Adrenal gland (tissue), 12 donors: ENCODE results near the gene MED25. TPM values are rescaled to one million over a fixed set of nuclear protein-coding genes. Genes with fewer than 3 reads are reported as not detected.

Experiments used
- DNase-seq, 7 donors: peaks; one replicate each; pipeline ENCODE4 v3.0.0-alpha.2; 2019 to 2020
- H3K27ac ChIP-seq, 5 donors: fragments of 200-600 bp; sonication (generic) in 4 of 5; 1 replicate in 3 of 5; 2 replicates in 2 of 5; pipeline versions ENCODE4 v1.5.1 to v1.8.0; 2016 to 2020; ENCODE audit warnings: mild to moderate bottlenecking in 1 of 5
- H3K27me3 ChIP-seq: fragments of 200-600 bp; 2 replicates; pipeline ENCODE4 v1.8.0; 2021
- H3K36me3 ChIP-seq, 2 donors: fragments of 200-600 bp; replicated peaks in 1 of 2; 1 replicate in 1 of 2; 2 replicates in 1 of 2; pipeline versions ENCODE4 v1.5.1 to v1.8.0; 2018 to 2022
- H3K4me1 ChIP-seq, 2 donors: fragments of 200-600 bp; replicated peaks in 1 of 2; 1 replicate in 1 of 2; 2 replicates in 1 of 2; pipeline versions ENCODE4 v1.5.1 to v1.8.0; 2018 to 2021
- H3K4me3 ChIP-seq, 4 donors: fragments of 200-600 bp; sonication (generic) in 3 of 4; one replicate each; pipeline ENCODE4 v1.5.1; 2016 to 2018
- H3K9me3 ChIP-seq, 3 donors: fragments of 200-600 bp; sonication (generic) in 1 of 3; replicated peaks in 1 of 3; 1 replicate in 2 of 3; 2 replicates in 1 of 3; pipeline versions ENCODE4 v1.5.1 to v1.8.0; 2016 to 2021
- POLR2A ChIP-seq, 2 donors: fragments of 450-650 bp; IDR thresholded peaks; one replicate each; pipeline ENCODE4 v1.6.1; 2017; ENCODE audit warnings: antibody characterized with exemption in 2 of 2, mild to moderate bottlenecking in 2 of 2, moderate library complexity in 1 of 2
- WGBS, 4 donors: extraction: QIAGEN DNeasy Blood & Tissue Kit in 2 of 4; methylation state at CpG; one replicate each; pipeline versions ENCODE4 v1.1.5 to v1.1.7; 2013 to 2017; 5-methylcytosine and 5-hydroxymethylcytosine counted together
- intact Hi-C, 2 donors: fragments of 100-400 bp; cut with DNase I; formaldehyde crosslinking; loops; one replicate each; pipeline versions ENCODE4 v1.14.1 to v1.15.0; 2022 to 2023
- polyA plus RNA-seq, 3 donors: library from polyadenylated mRNA; stranded (reverse); fragments of 200-250 nt in 2 of 3; fragments of 350-450 nt in 1 of 3; fragmentation: Illumina TruSeq in 1 of 3; extraction: RNeasy Lipid Tissue Mini Kit (QIAGEN cat#74804) in 1 of 3; gene quantifications; one replicate each; pipeline ENCODE4 v1.2.3, GENCODE V29; 2013 to 2014
- total RNA-seq, 9 donors: library from RNA; depleted of rRNA in 4 of 9; stranded (reverse); fragments of >200 nt in 4 of 9; fragments of 120-200 nt in 1 of 9; fragmentation: NEBNext Ultra II Directional in 1 of 9; extraction: Animal tissue kit (Norgen Biotek cat#: 25700) in 1 of 9; gene quantifications; one replicate each; pipeline versions ENCODE4 v1.1.0 to v1.2.4, GENCODE V29; 2013 to 2023
- TF ChIP-seq, protein P1 (sequence below), 6 experiments: fragments of 450-650 bp in 4 of 6; fragments of 200-600 bp in 2 of 6; sonication (generic) in 1 of 6; IDR thresholded peaks; 1 replicate in 5 of 6; 2 replicates in 1 of 6; pipeline versions ENCODE4 v1.5.1 to v1.8.0; 2016 to 2021; ENCODE audit warnings: antibody characterized with exemption in 6 of 6, mild to moderate bottlenecking in 2 of 6, moderate library complexity in 1 of 6
- donor health status: healthy with polysubstance abuse.
- donor health status: Bipolar disorder and iron deficiency.
- donor health status: DM: yes; HTN: yes; CAD: no.
- donor health status: DM: no; HTN: no; CAD: no.
- donor health status: DM: no; HTN: no; CAD: no.
- donor health status: DM: yes; HTN: yes; CAD: no.

Gene MED25
- total and polyA plus RNA-seq, 12 donors = 36.2 to 457 (median 107) TPM

DNA sequence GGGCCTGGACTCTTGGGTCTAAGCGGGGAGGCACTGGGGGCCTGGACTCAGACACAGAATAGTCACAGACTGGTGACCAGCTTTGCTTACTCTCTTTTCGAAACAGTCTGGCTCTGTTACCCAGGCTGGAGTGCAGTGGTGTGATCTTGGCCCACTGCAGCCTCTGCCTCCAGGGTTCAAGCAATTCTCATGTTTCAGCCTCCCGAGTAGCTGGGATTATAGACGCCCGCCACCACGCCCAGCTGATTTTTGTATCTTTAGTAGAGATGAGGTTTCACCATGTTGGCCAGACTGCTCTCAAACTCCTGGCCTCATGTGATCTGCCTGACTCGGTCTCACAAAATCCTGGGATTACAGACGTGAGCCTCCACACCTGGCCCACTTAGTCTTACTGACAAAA lies 11.1 kb downstream of the MED25 start:
- Histone ChIP-seq H3K9me3 (no peaks in the 10 kb centered on the region), H3K4me1 (peaks cover 4 to 9% of the 10 kb centered on the region in 2 donors), H3K27me3 (no peaks in the 10 kb centered on the region), H3K4me3 (no peak overlapping the region), H3K27ac (no peak overlapping the region), H3K36me3 (peaks cover 0 to 64% of the 10 kb centered on the region in 2 donors)
- TF ChIP-seq POLR2A (IDR thresholded peaks at IDR 0.05) = no peak
- TF ChIP-seq, protein P1, sequence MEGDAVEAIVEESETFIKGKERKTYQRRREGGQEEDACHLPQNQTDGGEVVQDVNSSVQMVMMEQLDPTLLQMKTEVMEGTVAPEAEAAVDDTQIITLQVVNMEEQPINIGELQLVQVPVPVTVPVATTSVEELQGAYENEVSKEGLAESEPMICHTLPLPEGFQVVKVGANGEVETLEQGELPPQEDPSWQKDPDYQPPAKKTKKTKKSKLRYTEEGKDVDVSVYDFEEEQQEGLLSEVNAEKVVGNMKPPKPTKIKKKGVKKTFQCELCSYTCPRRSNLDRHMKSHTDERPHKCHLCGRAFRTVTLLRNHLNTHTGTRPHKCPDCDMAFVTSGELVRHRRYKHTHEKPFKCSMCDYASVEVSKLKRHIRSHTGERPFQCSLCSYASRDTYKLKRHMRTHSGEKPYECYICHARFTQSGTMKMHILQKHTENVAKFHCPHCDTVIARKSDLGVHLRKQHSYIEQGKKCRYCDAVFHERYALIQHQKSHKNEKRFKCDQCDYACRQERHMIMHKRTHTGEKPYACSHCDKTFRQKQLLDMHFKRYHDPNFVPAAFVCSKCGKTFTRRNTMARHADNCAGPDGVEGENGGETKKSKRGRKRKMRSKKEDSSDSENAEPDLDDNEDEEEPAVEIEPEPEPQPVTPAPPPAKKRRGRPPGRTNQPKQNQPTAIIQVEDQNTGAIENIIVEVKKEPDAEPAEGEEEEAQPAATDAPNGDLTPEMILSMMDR (IDR thresholded peaks at IDR 0.05) = no peak
- no peak for DNase-seq
- WGBS, 4 donors = 83 to 93% (median 91%) methylated on average over 6 to 8 of the region's 8 CpGs
- intact Hi-C loops = no loop called here

DNA sequence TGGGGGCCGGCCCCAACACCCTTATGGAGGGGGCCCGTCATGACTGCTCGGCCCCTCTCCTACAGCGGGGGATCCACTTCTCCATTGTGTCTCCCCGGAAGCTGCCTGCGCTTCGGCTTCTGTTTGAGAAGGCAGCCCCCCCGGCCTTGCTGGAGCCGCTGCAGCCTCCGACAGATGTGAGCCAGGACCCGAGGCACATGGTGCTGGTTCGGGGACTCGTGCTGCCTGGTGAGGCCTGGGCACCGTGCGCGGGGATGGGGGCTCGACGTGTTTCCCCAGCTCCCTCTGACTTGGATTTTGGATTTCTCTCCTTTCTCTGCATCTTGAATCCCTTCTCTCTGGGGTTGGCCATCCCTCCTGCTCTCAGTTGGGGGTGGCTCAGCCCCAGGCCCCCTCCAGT lies 11.6 kb downstream of the MED25 start:
- DNase-seq = no peak
- peaks cover 0 to 66% of the 10 kb centered on the region in 2 donors for H3K36me3 ChIP-seq
- H3K9me3 ChIP-seq = no peaks in the 10 kb centered on the region
- H3K4me3 ChIP-seq = no peak overlapping the region
- 90 to 94% (median 92%) methylated on average over 14 to 18 of the region's 18 CpGs for WGBS, 4 donors
- intact Hi-C loops = no loop called here
- H3K4me1 ChIP-seq = peaks cover 4 to 9% of the 10 kb centered on the region in 2 donors
- peak overlapping the region in 1 of 5 donors; percentile 10 for H3K27ac ChIP-seq
- TF ChIP-seq, protein P1 (IDR thresholded peaks at IDR 0.05) = no peak
- no peak for TF ChIP-seq POLR2A (IDR thresholded peaks at IDR 0.05)
- H3K27me3 ChIP-seq = no peaks in the 10 kb centered on the region

DNA sequence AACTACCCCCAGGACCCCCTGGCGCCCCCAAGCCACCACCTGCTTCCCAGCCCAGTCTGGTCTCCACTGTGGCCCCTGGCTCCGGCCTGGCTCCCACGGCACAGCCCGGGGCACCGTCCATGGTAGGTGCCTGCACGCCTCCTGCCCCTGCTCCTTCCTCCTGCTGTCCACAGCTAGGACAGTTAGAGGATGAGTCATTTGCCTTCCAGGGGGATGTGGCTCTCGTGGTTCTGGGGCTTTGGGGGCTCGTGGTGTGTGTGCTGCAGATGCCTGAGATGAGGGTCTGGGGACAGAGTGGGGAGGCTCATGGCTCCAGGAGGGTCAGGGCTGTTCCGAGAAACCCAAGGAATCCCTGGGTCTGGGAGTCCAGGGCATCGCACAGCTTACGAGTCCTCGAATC lies 12.7 kb downstream of the MED25 start:
- peaks cover 0 to 77% of the 10 kb centered on the region in 2 donors for H3K36me3 ChIP-seq
- H3K27me3 ChIP-seq = no peaks in the 10 kb centered on the region
- DNase-seq = no peak
- H3K4me1 ChIP-seq = peaks cover 3 to 9% of the 10 kb centered on the region in 2 donors
- no peak overlapping the region for H3K4me3 ChIP-seq
- WGBS, 4 donors = 80 to 88% (median 88%) methylated on average over 1 to 12 of the region's 12 CpGs
- TF ChIP-seq POLR2A (IDR thresholded peaks at IDR 0.05) = no peak
- TF ChIP-seq, protein P1 (IDR thresholded peaks at IDR 0.05) = no peak
- intact Hi-C loops = no loop called here
- no peaks in the 10 kb centered on the region for H3K9me3 ChIP-seq
- peak overlapping the region in 1 of 5 donors; percentile 10 for H3K27ac ChIP-seq

DNA sequence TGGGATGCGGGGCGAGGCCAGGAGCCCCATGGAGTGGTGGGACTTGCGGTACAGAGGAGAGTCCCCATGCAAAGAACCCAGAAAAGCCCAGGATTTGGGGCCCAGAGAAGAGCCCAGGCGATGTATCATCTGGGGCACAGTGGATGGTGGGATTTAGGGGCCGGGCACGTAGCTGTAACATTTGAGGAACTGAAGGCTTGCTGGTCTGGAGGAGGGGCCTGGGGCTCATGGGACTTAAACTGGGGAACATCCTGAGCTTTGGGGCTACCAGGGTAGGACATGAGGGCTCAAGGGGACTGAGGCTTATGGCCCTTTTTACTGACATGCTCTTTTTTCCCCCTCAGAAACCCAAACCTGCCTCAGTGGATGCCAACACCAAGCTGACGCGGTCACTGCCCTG lies 13.5 kb downstream of the MED25 start:
- DNase-seq = no peak
- Histone ChIP-seq H3K9me3 (no peaks in the 10 kb centered on the region), H3K36me3 (peaks cover 0 to 85% of the 10 kb centered on the region in 2 donors), H3K4me1 (peaks cover 0 to 4% of the 10 kb centered on the region in 2 donors), H3K27me3 (no peaks in the 10 kb centered on the region), H3K4me3 (no peak overlapping the region), H3K27ac (peak overlapping the region in 1 of 5 donors; percentile 55)
- 90 to 98% (median 90%) methylated on average over 8 of the region's 8 CpGs for WGBS, 4 donors
- intact Hi-C loops = no loop called here
- TF ChIP-seq, protein P1 (IDR thresholded peaks at IDR 0.05) = no peak
- TF ChIP-seq POLR2A (IDR thresholded peaks at IDR 0.05) = no peak
